Stimulated activated CD8-positive, alpha-beta memory T cell treated with anti-CD3 and anti-CD28 coated beads, Interleukin-15, amount 100 ng/mL, for 24 hours (primary cell): ENCODE results near the gene TEX14.

Experiments
- DNase-seq: peaks from one replicate; pipeline ENCODE4 v3.0.0-alpha.2; 2020; ENCODE audit warnings: low read depth

Gene TEX14, protein sequence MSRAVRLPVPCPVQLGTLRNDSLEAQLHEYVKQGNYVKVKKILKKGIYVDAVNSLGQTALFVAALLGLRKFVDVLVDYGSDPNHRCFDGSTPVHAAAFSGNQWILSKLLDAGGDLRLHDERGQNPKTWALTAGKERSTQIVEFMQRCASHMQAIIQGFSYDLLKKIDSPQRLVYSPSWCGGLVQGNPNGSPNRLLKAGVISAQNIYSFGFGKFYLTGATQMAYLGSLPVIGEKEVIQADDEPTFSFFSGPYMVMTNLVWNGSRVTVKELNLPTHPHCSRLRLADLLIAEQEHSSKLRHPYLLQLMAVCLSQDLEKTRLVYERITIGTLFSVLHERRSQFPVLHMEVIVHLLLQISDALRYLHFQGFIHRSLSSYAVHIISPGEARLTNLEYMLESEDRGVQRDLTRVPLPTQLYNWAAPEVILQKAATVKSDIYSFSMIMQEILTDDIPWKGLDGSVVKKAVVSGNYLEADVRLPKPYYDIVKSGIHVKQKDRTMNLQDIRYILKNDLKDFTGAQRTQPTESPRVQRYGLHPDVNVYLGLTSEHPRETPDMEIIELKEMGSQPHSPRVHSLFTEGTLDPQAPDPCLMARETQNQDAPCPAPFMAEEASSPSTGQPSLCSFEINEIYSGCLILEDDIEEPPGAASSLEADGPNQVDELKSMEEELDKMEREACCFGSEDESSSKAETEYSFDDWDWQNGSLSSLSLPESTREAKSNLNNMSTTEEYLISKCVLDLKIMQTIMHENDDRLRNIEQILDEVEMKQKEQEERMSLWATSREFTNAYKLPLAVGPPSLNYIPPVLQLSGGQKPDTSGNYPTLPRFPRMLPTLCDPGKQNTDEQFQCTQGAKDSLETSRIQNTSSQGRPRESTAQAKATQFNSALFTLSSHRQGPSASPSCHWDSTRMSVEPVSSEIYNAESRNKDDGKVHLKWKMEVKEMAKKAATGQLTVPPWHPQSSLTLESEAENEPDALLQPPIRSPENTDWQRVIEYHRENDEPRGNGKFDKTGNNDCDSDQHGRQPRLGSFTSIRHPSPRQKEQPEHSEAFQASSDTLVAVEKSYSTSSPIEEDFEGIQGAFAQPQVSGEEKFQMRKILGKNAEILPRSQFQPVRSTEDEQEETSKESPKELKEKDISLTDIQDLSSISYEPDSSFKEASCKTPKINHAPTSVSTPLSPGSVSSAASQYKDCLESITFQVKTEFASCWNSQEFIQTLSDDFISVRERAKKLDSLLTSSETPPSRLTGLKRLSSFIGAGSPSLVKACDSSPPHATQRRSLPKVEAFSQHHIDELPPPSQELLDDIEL (N-terminal part only)

DNA sequence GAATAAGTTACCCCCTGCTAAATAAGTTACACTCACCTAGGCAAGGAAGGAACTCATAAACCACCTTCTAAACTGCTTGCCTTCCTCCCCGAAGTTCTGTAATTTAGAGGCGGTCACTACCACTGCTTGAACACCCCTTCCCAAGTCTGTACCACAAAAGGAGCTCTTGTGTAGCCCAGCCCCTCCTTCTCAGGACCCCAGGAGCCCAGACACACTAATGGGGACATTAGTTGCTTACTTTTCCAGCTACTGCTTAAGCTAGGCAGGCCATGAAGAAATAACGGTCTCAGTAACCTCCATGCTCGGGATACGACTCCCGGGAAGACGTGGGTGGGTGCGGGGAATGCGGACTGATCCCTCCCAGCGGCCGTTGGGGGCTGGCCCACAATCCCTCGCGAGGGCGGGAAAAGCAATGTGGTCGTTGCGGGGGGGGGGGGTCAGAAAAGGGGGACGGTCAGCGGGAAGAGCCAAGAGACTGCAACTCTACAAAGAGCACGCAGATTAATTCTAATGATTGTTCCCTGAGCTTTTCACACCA is at the start of gene TEX14:
Gene TEX14, minus strand, starts transcription at position 345 of the 538 bp plus-strand sequence. CDS start 40,044 bp downstream, outside the sequence.
- no peak for DNase-seq

DNA sequence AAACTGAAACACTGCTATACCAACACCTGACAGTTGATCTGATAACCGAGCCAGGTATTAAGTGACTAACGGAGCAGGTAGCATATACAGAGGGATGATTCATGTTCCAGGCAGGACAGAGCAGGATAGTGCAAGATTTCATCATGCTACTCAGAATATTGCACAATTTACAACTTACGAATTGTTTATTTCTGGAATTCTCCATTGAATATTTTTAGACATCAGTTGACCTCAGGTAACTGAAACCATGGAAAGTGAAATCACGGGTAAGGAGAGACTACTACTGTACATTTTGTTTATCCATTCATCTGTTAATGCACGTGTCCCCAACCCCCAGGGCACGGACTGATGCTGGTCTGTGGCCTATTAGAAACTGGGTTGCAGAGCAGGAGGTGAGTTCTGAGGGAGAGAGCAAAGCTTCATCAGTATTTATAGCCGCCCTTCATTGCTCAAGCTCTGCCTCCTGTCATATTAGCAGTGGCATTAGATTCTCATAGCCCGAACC is 49.3 kb upstream of the TEX14 start:
- no peak for DNase-seq

DNA sequence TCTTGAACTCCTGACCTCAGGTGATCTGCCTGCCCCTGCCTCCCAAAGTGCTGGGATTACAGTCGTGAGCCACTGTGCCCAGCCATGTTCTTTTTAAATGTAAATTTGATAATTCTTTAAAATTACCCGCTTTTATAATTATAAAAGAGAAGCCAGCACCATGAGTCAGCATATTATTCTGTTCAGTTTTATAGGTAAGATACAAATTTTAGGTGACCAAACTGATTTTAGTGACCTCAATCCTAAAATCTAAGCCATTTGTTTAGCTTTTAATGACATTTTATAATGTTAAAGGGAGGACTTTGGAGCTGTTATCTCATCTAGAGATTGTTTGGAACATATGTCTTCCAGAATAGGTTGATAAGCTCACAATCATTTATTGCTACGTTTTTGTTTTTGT is 43.0 kb upstream of the TEX14 start:
- no peak for DNase-seq

DNA sequence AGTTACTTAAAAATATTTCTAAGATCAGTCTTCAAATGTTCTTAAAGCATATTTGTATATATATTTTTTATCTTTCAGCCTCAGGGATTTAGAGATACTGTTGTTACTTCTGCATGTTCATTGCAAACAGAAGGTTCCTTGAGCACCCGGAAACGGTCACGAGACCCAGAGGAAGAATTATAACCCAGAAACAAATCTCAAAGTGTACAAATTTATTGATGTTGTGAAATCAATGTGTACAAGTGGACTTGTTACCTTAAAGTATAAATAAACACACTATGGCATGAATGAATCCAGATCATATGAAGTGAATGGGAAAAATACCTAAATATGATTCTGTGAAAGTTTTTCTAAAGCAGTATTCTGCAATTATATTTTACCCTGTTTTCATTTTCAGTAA is 42.2 kb upstream of the TEX14 start:
- DNase-seq: no peak

DNA sequence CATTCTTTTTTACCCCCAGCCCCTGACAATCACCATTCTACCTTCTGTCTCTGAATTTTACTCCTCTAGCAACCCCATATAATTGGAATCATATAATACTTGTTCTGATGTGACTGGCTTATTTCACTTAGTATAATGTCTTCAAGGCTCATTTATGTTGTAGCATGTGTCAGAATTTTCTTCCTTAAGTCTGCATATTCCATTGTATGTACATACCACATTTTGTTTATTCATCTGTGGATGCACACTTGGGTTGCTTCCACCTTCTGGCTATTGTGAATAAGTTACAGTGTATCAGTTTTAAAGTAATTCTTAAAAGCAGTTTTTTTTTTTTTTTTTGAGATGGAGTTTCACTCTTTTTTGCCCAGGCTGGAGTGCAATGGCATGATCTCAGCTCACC is 39.1 kb upstream of the TEX14 start:
- DNase-seq: no peak

DNA sequence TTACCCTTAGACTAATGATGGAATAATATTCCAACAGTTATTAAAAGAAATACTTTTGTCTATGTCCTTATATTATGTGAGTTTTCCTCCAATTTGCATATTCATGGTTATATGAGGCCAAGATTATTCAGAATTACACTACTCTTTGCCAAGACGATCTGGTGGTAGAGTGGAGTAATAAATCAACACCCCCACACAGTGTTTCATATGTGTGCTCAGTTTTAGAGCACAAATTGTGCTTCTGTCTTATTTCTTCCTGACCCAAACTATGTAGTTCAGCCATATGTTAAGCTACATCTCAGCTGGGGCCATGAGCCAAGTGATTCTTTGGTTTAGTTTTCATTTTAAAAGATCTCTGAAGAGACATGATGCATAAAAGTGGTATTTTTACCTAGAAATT is 37.0 kb upstream of the TEX14 start:
- no peak for DNase-seq

DNA sequence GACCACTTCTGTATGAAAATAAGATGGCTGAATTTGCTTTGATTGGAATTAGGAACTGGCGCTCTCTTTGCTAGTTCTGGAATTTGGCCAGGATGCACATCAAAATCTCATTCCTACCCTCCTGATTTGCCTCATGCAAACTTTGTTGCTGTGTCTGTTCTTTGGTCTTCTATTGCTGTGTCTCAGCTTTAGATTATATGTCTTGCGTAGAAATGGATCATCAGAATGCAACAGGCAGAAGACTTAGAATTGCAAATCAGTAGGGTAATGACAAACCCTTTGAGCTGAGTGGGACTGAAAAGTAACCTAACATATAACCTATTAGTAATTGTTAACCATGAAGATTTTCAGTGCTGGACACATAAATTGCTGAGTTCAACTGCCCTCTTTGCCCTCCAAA is 30.9 kb upstream of the TEX14 start:
- no peak for DNase-seq

DNA sequence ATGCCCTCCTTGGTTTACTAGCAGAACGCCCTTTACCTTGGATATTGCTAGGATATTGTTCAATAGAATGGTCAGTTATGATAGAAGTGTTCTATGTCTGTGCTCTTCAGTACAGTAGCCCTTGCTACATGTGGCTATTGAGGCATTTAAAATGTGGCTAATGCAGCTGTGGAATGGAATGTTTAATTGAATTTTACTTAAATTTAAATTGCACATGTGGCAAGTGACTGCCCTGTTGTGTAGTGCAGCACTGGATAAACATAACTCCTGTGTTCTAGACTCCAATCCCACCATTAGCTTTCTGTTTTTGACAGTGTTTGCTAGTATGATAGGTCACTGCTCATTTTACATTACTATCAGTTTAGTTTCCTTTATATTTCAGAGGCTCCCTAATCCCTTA is 30.4 kb upstream of the TEX14 start:
- no peak for DNase-seq

DNA sequence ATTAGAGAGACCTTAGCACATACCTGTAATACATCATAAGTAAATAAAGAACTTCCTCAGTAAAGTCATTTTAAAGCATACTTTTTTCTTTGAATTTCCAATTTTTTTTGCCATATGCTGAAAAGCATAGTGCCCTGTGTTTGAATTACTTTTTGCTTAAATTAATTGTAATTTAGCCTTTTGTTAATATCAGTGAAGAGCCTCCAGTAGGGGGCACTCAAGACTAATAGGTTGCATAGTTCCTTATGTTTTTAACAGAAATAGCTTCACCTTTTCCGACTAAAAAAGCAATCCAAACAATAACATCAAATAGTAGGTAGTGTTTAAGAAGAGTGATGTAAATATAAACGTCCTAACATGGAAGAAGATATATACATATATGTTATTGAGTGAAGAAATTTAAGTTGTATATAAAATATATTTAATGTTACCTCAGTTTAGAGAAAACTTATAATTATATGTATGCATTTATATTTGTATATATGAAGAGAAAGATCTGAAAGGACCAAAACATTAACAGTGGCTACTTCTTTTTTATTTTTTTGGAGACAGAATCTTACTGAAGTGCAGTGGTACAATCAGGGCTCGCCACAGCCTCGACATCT is 19.2 kb upstream of the TEX14 start:
- DNase-seq: no peak

DNA sequence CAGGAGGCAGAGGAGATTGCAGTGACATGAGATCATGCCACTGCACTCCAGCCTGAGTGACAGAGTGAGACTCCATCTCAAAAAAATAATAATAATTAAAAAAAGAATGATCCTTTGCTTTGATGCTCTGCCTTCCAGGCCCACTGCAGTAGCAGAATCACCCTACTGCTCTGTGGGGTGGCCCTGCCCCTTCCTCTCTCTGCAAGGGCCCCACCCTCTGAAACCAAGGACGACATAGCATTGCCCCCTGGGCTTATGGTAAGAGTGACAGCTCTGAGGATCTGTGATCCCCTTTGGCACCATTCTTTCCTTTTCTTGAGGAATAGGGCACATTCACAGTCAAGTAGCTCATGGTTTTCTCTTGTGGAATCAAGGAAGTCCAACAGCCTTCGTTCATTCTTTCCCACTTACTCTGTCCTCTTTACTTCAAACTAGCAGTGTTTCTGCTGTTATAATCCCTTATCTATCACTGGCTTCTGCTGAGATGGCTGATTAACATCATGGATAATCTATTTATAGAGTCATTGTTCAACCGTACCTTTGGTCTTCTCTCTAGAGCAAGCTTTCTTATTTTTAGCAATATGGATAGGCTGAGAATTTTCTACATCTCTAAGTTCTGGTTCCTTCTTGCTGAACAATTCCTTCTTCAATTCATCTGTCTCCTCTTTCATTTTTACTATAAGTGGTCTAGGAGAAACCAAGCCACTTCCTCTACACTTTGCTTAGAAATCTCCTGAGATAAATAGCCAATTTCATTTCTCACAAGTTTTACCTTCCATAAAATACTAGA is 14.7 kb upstream of the TEX14 start:
- no peak for DNase-seq

DNA sequence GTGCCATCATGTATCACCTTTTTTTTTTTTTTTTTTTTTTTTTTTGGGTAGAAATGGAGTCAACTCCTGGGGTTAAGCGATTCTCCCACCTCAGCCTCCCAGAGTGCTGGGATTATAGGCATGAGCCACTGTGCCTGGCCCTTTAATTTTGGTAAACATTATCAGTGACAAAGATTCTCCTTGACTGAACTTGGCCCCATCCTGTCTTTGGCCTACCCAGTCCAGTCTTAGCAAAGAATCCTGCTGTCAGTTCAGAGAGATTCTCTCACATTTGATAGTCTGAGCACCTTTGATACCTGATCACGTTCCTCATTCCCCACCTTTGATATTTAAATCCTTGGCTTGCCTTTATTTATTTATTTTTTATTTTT is 12.1 kb upstream of the TEX14 start:
- no peak for DNase-seq

DNA sequence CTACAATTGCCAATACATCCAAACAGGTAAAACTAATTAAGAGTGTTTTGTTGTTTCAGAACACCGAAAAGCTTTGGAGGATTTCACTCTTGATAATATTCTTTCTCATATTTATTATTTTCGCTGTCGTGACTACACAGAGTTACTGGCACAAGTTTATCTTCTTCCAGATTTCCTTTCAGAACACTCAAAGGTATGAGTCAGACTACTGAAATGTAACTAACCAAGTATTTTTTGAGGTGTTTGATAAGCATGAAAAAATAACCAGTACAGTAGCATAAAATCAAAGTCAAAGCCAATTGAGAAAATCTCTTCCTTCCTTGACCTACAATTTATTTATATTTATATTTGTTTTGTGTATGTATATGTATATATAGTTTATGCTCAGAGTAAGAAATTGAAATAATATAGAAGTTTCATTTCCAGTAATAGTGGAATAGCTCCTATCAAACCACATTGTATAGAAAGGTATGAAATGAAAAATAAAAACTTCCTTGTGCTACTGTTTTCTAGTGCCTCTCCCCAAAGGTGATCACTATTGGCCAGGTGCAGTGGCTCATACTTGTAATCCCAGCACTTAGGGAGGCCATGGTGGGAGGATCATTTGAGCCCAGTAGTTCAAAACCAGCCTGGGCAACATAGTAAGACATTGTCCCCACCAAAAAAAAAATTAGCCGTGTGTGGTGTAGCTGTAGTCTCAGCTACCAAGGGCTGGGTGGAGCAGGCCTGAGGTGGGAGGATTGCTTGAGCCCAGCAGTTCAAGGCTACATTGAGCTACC is 11.5 kb upstream of the TEX14 start:
- DNase-seq: no peak

DNA sequence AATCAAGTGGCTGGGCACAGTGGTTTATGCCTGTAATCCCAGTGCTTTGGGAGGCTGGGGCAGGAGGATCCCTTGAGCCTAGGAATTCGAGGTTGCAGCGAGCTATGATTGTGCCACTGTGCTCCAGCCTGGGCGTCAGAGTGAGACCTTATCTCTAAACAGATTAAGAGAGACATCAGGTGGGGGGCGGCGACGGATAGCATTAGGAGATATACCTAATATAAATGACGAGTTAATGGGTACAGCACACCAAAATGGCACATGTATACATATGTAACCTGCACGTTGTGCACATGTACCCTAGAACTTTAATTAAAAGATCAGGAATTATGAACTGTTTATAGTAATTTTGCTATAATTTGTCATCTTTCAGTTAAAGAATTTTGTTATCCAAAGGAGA is 10.9 kb upstream of the TEX14 start:
- DNase-seq: no peak

DNA sequence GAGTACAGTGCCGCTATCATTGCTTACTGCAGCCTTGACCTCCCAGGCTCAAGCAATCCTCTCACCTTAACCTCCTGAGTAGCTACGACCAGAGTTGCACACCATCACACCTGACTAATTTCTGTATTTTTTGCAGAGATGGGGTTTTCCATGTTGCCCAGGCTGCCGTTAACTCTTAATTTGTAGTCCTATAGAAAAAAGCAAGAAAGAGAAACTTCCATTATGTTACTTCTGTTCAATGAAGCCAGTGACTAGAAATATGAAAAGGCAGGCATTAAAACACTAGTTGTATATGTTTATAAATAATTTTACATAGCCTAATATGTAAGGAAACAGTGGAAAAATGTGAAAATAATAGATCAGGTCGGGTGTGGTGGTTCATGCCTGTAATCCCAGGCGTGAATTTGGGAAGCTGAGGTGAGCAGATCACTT is 10.2 kb upstream of the TEX14 start:
- no peak for DNase-seq

DNA sequence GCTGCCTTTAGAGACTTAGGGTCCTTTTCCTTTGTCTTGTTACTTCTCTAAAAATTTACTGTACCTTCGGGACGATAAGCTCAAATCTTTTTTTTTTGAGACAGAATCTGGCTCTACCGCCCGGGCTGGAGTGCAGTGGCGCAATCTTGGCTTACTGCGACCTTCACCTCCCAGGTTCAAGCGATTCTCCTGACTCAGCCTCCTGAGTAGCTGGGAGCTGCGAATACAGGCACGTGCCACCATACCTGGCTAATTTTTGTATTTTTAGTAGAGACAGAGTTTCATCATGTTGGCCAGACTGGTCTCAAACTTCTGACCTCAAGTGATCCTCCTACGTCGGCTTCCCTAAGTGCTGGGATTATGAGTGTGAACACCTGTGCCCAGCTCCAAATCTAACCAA is 7.9 kb upstream of the TEX14 start:
- DNase-seq: no peak

DNA sequence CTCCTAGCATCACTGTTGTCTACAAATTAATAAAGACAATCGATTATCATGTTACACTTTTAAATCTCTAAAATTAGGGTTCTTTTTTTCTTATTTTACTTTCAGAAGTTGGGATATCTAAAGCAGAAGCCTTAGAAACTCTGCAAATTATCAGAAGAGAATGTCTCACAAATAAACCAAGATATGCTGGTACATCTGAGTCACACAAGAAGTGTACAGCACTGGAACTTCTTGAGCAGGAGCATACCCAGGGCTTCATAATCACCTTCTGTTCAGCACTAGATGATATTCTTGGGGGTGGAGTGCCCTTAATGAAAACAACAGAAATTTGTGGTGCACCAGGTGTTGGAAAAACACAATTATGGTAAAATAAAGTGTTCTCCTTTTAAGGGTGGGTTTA is 3.0 kb upstream of the TEX14 start:
- no peak for DNase-seq

DNA sequence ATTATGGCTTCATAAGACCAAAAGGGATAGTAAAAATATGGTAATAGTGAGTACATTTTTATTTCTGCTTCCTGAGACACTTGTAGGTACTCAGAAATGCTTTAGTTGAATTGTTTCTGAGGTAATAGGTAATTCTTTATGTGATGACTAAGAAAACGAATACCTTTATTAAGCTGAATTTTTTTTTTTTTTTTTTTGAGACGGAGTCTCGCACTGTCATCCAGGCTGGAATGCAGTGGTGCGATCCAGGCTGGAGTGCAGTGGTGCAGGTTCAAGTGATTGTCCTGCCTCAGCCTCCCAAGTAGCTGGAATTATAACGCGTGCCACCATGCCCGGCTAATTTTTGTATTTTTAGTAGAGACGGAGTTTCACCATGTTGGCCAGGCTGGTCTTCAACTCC is 2.5 kb upstream of the TEX14 start:
- no peak for DNase-seq

DNA sequence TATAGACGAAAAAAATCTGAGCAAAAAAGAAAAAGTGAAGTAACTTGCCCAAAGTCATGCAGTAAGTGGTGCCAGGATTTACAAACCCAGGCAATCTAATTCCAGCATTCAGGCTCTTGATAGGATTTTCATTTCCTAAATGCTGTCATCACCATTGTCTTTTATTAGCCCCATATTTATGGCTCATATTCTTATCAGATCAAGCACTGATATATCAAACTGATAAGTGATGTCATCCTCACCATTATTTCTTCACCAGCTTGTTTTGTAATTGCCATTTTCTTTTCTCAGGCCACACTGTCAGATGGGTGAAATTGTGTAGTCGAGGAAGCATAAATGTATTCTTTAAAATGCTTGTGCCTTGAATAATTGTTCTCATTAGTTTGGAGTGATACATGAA is 1.9 kb upstream of the TEX14 start:
- DNase-seq: no peak

DNA sequence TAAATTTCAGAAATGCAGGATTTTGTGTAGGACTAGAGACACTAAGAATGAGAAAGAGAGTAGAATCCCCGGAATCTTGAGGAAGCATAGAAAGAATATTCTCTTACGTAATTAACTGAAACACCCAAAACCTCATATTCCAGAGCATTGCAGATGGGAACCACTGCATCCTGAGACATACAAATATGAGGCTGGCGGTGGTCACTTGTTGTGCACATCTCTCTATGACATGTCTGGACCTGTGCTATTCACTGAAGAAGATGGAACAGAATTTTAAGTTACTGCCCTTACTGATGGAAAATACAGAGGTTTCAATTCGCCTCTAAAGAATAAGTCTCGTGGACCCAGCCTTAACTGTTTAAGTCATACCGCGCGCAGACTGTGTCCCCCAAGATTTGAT is 1.4 kb upstream of the TEX14 start:
- no peak for DNase-seq
